Tibial nerve (tissue), 3 donors: ENCODE results near the gene PTPRG.

ENCODE experiments used
- CTCF ChIP-seq, 5 experiments: fragments of 200-600 bp in 3 of 5; fragments of 450-650 bp in 2 of 5; sonication (generic) in 3 of 5; IDR thresholded peaks; one replicate each; pipeline ENCODE4 v1.5.1; 2016 to 2019; ENCODE audit warnings: antibody characterized with exemption in 5 of 5, mild to moderate bottlenecking in 3 of 5, moderate library complexity in 2 of 5
- POLR2A ChIP-seq, 2 donors: fragments of 450-650 bp; IDR thresholded peaks; one replicate each; pipeline ENCODE4 v1.6.1; 2017; ENCODE audit warnings: antibody characterized with exemption in 2 of 2, mild to moderate bottlenecking in 2 of 2, moderate library complexity in 2 of 2

GRCh38 chr3:62065985-62066693, 504.8 kb downstream of the PTPRG start:
- no peak for TF ChIP-seq CTCF (IDR thresholded peaks at IDR 0.05)
- TF ChIP-seq POLR2A (IDR thresholded peaks at IDR 0.05) = no peak
